Stomach (tissue), 4 donors: ENCODE results near the gene WDR75.

Source experiments
- EP300 ChIP-seq: sonication (generic); formaldehyde crosslinking; IDR thresholded peaks from one replicate; pipeline ENCODE4 v1.6.1; 2017; ENCODE audit warnings: antibody characterized with exemption
- POLR2A ChIP-seq, 4 donors: fragments of 450-650 bp; IDR thresholded peaks; one replicate each; pipeline ENCODE4 v1.6.1; 2016; ENCODE audit warnings: antibody characterized with exemption in 4 of 4, control low read depth in 2 of 4, mild to moderate bottlenecking in 1 of 4, moderate library complexity in 1 of 4
- POLR2AphosphoS5 ChIP-seq, 3 donors: sonication (generic); formaldehyde crosslinking; IDR thresholded peaks; one replicate each; pipeline ENCODE4 v1.6.1; 2016; ENCODE audit warnings: antibody characterized with exemption in 3 of 3
- TF ChIP-seq, protein P1 (sequence below), 7 experiments: fragments of 450-650 bp in 4 of 7; fragments of 200-600 bp in 3 of 7; sonication (generic) in 3 of 7; IDR thresholded peaks; one replicate each; pipeline ENCODE4 v1.5.1; 2016 to 2019; ENCODE audit warnings: antibody characterized with exemption in 7 of 7, control low read depth in 2 of 7, mild to moderate bottlenecking in 1 of 7

DNA sequence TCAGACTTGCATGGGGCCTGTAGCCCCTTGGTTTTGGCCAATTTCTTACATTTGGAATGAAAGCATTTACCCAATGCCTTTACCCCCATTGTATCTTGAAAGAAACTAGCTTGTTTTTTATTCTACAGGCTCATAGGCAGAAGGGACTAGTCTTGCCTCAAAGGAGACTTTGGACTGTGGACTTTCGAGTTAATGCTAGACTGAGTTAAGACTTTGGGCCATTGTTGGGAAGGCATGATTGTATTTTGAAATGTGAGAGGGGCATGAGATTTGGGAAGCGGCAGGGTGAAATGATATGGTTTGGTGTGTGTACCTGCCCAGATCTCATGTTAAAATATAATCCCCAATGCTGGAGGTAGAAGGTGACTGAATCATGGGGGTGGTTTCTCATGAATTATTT is 13.4 kb upstream of the WDR75 start:
- TF ChIP-seq, protein P1, sequence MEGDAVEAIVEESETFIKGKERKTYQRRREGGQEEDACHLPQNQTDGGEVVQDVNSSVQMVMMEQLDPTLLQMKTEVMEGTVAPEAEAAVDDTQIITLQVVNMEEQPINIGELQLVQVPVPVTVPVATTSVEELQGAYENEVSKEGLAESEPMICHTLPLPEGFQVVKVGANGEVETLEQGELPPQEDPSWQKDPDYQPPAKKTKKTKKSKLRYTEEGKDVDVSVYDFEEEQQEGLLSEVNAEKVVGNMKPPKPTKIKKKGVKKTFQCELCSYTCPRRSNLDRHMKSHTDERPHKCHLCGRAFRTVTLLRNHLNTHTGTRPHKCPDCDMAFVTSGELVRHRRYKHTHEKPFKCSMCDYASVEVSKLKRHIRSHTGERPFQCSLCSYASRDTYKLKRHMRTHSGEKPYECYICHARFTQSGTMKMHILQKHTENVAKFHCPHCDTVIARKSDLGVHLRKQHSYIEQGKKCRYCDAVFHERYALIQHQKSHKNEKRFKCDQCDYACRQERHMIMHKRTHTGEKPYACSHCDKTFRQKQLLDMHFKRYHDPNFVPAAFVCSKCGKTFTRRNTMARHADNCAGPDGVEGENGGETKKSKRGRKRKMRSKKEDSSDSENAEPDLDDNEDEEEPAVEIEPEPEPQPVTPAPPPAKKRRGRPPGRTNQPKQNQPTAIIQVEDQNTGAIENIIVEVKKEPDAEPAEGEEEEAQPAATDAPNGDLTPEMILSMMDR (IDR thresholded peaks at IDR 0.05), result no peak
- TF ChIP-seq POLR2A (IDR thresholded peaks at IDR 0.05) (no peak), POLR2AphosphoS5 (IDR thresholded peaks at IDR 0.05) (no peak), EP300 (no peak)
